ENCODE measurements around the gene UBR4.
"Not testable (repeated sequence)": the region's sequence is repeated elsewhere in the genome, so short reads cannot be mapped to it uniquely, and the experiment has no call there.

UBR4 gene

GRCh38 chr1:19220080-19220846 is 10.2 kb upstream of the UBR4 start:
- no peak for DNase-seq (ENCODE audit: low spot score)

- no peak for DNase-seq (ENCODE audit: low spot score)
These were observed 9.4 kb upstream of the UBR4 start for GRCh38 chr1:19219451-19219850.

GRCh38 chr1:19216585-19216984 is 6.5 kb upstream of the UBR4 start:
- not testable (repeated sequence) for DNase-seq (ENCODE audit: low spot score)

- no peak for DNase-seq (ENCODE audit: low spot score)
These were observed 3.5 kb upstream of the UBR4 start for GRCh38 chr1:19213580-19213979.

GRCh38 chr1:19212167-19212566 is 2.1 kb upstream of the UBR4 start:
- DNase-seq (ENCODE audit: low spot score): no peak

- no peak for DNase-seq (ENCODE audit: low spot score)
These were observed 895 bp upstream of the UBR4 start for GRCh38 chr1:19210772-19211549.

GRCh38 chr1:19209439-19209989 is 552 bp downstream of the UBR4 start:
- peak; percentile 20 for DNase-seq (ENCODE audit: low spot score)

- DNase-seq (ENCODE audit: low spot score): no peak
These were observed 1.2 kb downstream of the UBR4 start for GRCh38 chr1:19208710-19209438.

- no peak for DNase-seq (ENCODE audit: low spot score)
These were observed 3.1 kb downstream of the UBR4 start for GRCh38 chr1:19206947-19207346.

- no peak for DNase-seq (ENCODE audit: low spot score)
These were observed 4.2 kb downstream of the UBR4 start for GRCh38 chr1:19205845-19206244.

GRCh38 chr1:19205403-19205802 is 4.7 kb downstream of the UBR4 start:
- no peak for DNase-seq (ENCODE audit: low spot score)

- no peak for DNase-seq (ENCODE audit: low spot score)
These were observed 5.4 kb downstream of the UBR4 start for GRCh38 chr1:19204446-19205266.

- DNase-seq (ENCODE audit: low spot score): no peak
These were observed 6.6 kb downstream of the UBR4 start for GRCh38 chr1:19203440-19203839.

- no peak for DNase-seq (ENCODE audit: low spot score)
These were observed 7.7 kb downstream of the UBR4 start for GRCh38 chr1:19202396-19202795.

GRCh38 chr1:19199969-19200604 is 10.0 kb downstream of the UBR4 start:
- DNase-seq (ENCODE audit: low spot score): peak; percentile 16

- no peak for DNase-seq (ENCODE audit: low spot score)
These were observed 10.6 kb downstream of the UBR4 start for GRCh38 chr1:19199329-19199968.

- no peak for DNase-seq (ENCODE audit: low spot score)
These were observed 11.2 kb downstream of the UBR4 start for GRCh38 chr1:19198820-19199219.

- no peak for DNase-seq (ENCODE audit: low spot score)
These were observed 12.2 kb downstream of the UBR4 start for GRCh38 chr1:19197845-19198244.

- no peak for DNase-seq (ENCODE audit: low spot score)
These were observed 13.7 kb downstream of the UBR4 start for GRCh38 chr1:19196331-19196730.

- no peak for DNase-seq (ENCODE audit: low spot score)
These were observed 17.1 kb downstream of the UBR4 start for GRCh38 chr1:19193004-19193403.

- DNase-seq (ENCODE audit: low spot score): no peak
These were observed 18.3 kb downstream of the UBR4 start for GRCh38 chr1:19191811-19192210.

Data from globus pallidus (tissue), 1 donor.